ENCODE results near the gene UGT1A9.
"Not testable (repeated sequence)": the region's sequence is repeated elsewhere in the genome, so short reads cannot be mapped to it uniquely, and the experiment has no call there.

UGT1A9 gene

DNA sequence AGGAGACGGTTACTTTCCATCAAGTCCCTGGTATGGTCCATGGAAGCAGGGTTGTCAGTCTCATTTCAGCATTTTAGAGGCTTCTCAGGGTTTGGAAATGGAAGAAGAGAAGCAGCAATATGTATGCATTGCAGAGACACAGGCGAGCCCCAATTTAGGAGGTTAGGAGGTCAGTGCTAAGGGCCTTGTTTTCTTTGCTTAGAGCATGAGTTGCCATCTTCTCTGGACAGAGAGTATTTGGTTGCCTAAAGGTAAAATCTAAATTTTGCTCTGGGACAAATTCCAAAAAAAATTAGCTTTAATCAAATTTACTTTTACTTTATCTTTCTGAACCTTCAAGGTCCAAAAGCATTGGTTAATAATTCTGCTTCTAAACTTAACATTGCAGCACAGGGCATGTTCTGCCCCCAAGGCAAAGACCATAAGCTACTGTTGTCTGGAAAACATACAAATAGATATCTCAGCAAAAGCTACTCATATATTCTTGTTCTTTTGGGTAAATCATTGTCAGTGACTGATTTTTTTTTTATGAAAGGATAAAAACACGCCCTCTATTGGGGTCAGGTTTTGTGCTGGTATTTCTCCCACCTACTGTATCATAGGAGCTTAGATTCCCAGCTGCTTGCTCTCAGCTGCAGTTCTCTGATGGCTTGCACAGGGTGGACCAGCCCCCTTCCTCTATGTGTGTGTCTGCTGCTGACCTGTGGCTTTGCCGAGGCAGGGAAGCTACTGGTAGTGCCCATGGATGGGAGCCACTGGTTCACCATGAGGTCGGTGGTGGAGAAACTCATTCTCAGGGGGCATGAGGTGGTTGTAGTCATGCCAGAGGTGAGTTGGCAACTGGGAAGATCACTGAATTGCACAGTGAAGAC lies at the start of gene UGT1A9:
Gene UGT1A9, plus strand, starts transcription at position 609 of the 872 bp plus-strand sequence. Its CDS starts 37 bp downstream, at position 646.
- H3K9me3 ChIP-seq (ENCODE audit: control insufficient read depth, low read depth, low read length), result no peaks in the 10 kb centered on the region
- no peak within 1 kb of the TSS for H3K9ac ChIP-seq (ENCODE audit: low read length)
- H3K27me3 ChIP-seq (ENCODE audit: control insufficient read depth, insufficient read depth, low read length), result no peaks in the 10 kb centered on the region
- H3K36me3 ChIP-seq (ENCODE audit: control insufficient read depth, low read depth, low read length), result no peaks in the 10 kb centered on the region
- H3K4me3 ChIP-seq (ENCODE audit: low read length), result no peak within 1 kb of the TSS
- no peak within 1 kb of the TSS for H3K27ac ChIP-seq (ENCODE audit: low read length)
- H3K4me1 ChIP-seq (ENCODE audit: control insufficient read depth, low read depth, low read length), result peaks cover 4% of the 10 kb centered on the region

DNA sequence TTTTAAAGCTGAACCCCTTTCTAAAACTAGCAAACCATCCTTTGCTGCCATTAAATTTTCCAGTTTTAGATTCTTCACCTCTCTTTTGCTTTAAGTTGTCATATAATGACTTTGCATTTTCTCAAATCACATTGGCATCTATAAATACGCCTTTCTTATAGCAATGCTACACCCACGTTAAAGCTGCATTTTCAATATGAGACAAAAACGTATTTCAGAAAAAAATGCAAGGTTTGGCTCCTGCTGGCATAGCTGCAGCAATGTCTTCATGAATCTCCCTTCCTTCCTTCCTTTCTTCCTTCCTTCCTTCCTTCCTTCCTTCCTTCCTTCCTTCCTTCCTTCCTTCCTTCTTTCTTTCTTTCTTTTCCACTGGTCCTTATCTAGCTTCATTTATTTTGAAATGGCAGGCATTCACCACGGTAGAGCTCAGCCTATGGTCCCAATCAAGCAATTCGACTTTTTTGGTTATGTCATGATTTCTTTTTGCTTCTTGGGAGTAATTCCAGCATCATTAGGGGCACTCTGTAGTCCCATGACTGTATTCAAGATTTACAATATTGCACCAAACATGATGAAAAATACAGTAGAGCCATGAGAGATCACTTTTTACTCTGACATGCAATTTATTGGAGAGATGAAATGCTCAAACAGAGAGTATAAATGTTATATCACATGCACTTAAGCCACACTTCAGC lies 44.2 kb upstream of the UGT1A9 start:
- no peak overlapping the region for H3K4me3 ChIP-seq (ENCODE audit: low read length)
- no peak overlapping the region for H3K9ac ChIP-seq (ENCODE audit: low read length)
- H3K9me3 ChIP-seq (ENCODE audit: control insufficient read depth, low read depth, low read length), result no peaks in the 10 kb centered on the region
- no peaks in the 10 kb centered on the region for H3K36me3 ChIP-seq (ENCODE audit: control insufficient read depth, low read depth, low read length)
- H3K27ac ChIP-seq (ENCODE audit: low read length), result no peak overlapping the region
- H3K27me3 ChIP-seq (ENCODE audit: control insufficient read depth, insufficient read depth, low read length), result no peaks in the 10 kb centered on the region
- H3K4me1 ChIP-seq (ENCODE audit: control insufficient read depth, low read depth, low read length), result no peaks in the 10 kb centered on the region

DNA sequence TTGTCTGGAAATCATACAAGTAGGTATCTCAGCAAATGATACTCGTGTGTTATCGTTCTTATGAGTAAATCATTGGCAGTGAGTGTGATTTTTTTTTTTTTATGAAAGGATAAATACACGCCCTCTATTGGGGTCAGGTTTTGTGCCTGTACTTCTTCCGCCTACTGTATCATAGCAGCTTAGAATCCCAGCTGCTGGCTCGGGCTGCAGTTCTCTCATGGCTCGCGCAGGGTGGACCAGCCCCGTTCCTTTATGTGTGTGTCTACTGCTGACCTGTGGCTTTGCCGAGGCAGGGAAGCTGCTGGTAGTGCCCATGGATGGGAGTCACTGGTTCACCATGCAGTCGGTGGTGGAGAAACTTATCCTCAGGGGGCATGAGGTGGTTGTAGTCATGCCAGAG lies 35.4 kb upstream of the UGT1A9 start, which contains the start of gene UGT1A10:
Gene UGT1A10, plus strand, starts transcription at position 143 of the 400 bp plus-strand sequence. Its CDS starts 75 bp downstream, at position 218.
- not testable (repeated sequence) for H3K9me3 ChIP-seq (ENCODE audit: control insufficient read depth, low read depth, low read length); H3K36me3 ChIP-seq (ENCODE audit: control insufficient read depth, low read depth, low read length); H3K4me3 ChIP-seq (ENCODE audit: low read length); H3K27me3 ChIP-seq (ENCODE audit: control insufficient read depth, insufficient read depth, low read length); H3K9ac ChIP-seq (ENCODE audit: low read length); H3K27ac ChIP-seq (ENCODE audit: low read length); H3K4me1 ChIP-seq (ENCODE audit: control insufficient read depth, low read depth, low read length)

DNA sequence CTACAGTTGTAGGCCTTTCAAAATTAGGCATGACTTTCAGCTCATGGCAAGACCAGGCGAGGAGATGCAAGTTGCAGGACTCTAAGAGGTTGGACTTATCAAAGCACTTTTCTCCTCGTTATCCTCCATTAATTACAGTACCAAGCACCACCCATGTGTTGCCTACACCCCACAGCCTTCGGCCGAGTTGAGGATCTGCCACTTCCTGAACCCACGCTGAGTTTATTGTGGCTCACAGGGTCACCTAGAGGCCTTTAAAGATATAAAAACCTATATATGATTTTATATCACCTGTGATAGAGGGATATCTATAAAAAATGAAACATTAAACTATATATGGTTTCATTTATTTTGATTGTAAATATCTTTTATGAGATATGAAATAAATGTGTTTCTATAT lies 32.9 kb upstream of the UGT1A9 start:
- H3K9me3 ChIP-seq (ENCODE audit: control insufficient read depth, low read depth, low read length), result no peaks in the 10 kb centered on the region
- no peaks in the 10 kb centered on the region for H3K27me3 ChIP-seq (ENCODE audit: control insufficient read depth, insufficient read depth, low read length)
- no peak overlapping the region for H3K9ac ChIP-seq (ENCODE audit: low read length)
- no peaks in the 10 kb centered on the region for H3K36me3 ChIP-seq (ENCODE audit: control insufficient read depth, low read depth, low read length)
- no peaks in the 10 kb centered on the region for H3K4me1 ChIP-seq (ENCODE audit: control insufficient read depth, low read depth, low read length)
- no peak overlapping the region for H3K27ac ChIP-seq (ENCODE audit: low read length)
- H3K4me3 ChIP-seq (ENCODE audit: low read length), result no peak overlapping the region

DNA sequence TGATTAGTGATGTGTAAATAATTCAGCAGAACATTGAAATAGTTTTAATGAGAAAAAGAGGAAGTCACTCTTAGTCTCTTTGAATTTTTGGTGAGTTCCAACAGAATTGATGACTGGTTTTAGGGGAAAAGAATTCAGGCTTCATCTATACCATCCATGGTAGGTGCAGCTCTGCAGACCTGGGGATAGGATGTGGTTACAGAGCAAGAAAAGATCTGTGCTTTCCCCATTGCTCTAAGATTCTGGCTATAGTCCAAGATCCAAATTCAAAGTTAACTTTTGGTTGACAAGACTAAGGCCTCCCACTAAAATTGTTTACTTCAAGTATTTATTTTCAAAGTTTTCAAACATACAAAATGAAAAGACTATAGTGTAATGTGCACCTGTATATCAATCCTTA lies 31.8 kb upstream of the UGT1A9 start:
- Histone ChIP-seq H3K27me3 (ENCODE audit: control insufficient read depth, insufficient read depth, low read length) (no peaks in the 10 kb centered on the region), H3K4me3 (ENCODE audit: low read length) (no peak overlapping the region), H3K27ac (ENCODE audit: low read length) (no peak overlapping the region), H3K36me3 (ENCODE audit: control insufficient read depth, low read depth, low read length) (no peaks in the 10 kb centered on the region), H3K9ac (ENCODE audit: low read length) (no peak overlapping the region), H3K9me3 (ENCODE audit: control insufficient read depth, low read depth, low read length) (peaks cover 2% of the 10 kb centered on the region), H3K4me1 (ENCODE audit: control insufficient read depth, low read depth, low read length) (no peaks in the 10 kb centered on the region)

DNA sequence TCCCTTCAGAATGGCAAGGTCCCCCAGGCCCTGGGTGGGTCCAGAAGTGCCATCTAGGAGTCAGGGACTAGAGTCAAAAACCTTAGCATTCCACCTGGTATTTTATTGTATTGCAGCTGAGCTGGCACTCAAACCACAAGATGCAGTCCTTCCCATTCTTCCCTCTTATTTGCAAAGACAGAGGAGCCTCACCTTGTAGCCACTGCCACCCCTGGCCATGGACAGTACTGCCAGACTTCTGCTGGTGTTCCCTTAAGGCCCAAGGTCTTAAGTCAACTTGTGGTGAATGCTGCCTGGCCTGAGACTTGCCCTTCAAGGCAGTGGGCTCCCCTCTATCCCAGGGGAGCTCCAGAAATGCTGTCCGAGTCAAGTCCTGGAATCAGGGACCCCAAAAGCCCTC lies 28.6 kb upstream of the UGT1A9 start:
- Histone ChIP-seq H3K27me3 (ENCODE audit: control insufficient read depth, insufficient read depth, low read length) (no peaks in the 10 kb centered on the region), H3K9ac (ENCODE audit: low read length) (no peak overlapping the region), H3K9me3 (ENCODE audit: control insufficient read depth, low read depth, low read length) (peaks cover 15% of the 10 kb centered on the region), H3K27ac (ENCODE audit: low read length) (no peak overlapping the region), H3K36me3 (ENCODE audit: control insufficient read depth, low read depth, low read length) (no peaks in the 10 kb centered on the region), H3K4me1 (ENCODE audit: control insufficient read depth, low read depth, low read length) (no peaks in the 10 kb centered on the region), H3K4me3 (ENCODE audit: low read length) (no peak overlapping the region)

DNA sequence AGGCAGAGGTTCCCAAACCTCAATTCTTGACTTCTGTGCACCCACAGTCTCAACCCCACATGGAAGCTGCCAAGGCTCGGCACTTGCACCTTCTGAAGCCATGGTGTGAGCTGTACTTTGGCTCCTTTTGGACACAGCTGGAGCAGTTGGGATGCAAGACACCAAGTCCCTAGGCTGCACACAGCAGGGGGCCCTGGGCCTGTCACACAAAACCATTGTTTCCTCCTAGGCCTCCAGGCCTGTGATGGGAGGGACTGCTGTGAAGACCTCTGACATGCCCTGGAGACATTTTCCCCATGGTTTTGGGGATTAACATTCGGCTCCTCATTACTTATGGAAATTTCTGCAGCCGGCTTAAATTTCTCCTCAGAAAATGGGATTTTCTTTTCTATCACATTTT lies 25.7 kb upstream of the UGT1A9 start:
- not testable (repeated sequence) for H3K27ac ChIP-seq (ENCODE audit: low read length); H3K36me3 ChIP-seq (ENCODE audit: control insufficient read depth, low read depth, low read length)
- H3K9me3 ChIP-seq (ENCODE audit: control insufficient read depth, low read depth, low read length), result peaks cover 15% of the 10 kb centered on the region

DNA sequence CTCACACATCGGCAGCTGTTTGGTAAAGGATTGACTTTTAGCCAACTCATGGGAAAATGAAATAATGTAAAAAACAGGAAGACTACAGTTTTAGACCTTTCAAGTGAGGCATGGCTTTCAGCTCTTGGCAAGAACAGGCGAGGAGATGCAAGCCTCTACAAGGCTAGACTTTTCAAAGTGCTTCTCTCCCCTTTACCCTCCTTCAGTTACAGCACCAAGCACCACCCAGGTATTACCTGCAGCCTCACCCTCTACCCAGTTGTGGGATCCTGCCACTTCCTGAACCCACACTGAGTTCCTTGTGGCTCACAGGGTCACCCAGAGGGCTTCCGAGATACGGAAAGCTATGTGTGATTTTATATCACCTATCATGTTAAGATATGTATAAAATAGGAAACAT lies 20.7 kb upstream of the UGT1A9 start:
- no peak overlapping the region for H3K27ac ChIP-seq (ENCODE audit: low read length)
- H3K9ac ChIP-seq (ENCODE audit: low read length), result no peak overlapping the region
- peaks cover 5% of the 10 kb centered on the region for H3K9me3 ChIP-seq (ENCODE audit: control insufficient read depth, low read depth, low read length)
- no peaks in the 10 kb centered on the region for H3K36me3 ChIP-seq (ENCODE audit: control insufficient read depth, low read depth, low read length)
- H3K27me3 ChIP-seq (ENCODE audit: control insufficient read depth, insufficient read depth, low read length), result no peaks in the 10 kb centered on the region
- H3K4me3 ChIP-seq (ENCODE audit: low read length), result no peak overlapping the region
- H3K4me1 ChIP-seq (ENCODE audit: control insufficient read depth, low read depth, low read length), result no peaks in the 10 kb centered on the region

More for the DNA sequence above, 25.7 kb upstream of the UGT1A9 start:
- H3K4me1 ChIP-seq (ENCODE audit: control insufficient read depth, low read depth, low read length); H3K27me3 ChIP-seq (ENCODE audit: control insufficient read depth, insufficient read depth, low read length); H3K9ac ChIP-seq (ENCODE audit: low read length); H3K4me3 ChIP-seq (ENCODE audit: low read length): not testable (repeated sequence)

DNA sequence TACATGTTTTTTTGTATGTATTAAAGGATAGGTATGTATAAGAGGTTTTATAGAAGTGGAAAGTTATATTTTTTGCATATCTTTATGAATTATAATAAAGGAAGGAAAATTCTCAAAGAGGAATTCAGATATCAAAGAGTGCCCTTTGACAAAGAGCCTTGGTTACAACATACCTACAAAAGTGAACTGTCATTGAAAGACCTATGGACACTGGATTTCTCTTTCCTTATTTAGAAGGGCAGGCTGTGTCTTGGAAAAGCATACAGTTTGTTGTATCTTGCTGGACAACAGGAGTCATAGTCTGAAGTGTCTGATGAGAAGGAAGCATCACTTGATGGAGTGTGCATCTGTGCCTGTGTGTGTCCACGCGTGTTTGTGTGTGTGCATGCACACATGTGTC lies 20.3 kb upstream of the UGT1A9 start:
- Histone ChIP-seq H3K27ac (ENCODE audit: low read length) (no peak overlapping the region), H3K36me3 (ENCODE audit: control insufficient read depth, low read depth, low read length) (no peaks in the 10 kb centered on the region), H3K27me3 (ENCODE audit: control insufficient read depth, insufficient read depth, low read length) (no peaks in the 10 kb centered on the region), H3K4me1 (ENCODE audit: control insufficient read depth, low read depth, low read length) (no peaks in the 10 kb centered on the region), H3K9ac (ENCODE audit: low read length) (no peak overlapping the region), H3K9me3 (ENCODE audit: control insufficient read depth, low read depth, low read length) (peaks cover 2% of the 10 kb centered on the region), H3K4me3 (ENCODE audit: low read length) (no peak overlapping the region)

DNA sequence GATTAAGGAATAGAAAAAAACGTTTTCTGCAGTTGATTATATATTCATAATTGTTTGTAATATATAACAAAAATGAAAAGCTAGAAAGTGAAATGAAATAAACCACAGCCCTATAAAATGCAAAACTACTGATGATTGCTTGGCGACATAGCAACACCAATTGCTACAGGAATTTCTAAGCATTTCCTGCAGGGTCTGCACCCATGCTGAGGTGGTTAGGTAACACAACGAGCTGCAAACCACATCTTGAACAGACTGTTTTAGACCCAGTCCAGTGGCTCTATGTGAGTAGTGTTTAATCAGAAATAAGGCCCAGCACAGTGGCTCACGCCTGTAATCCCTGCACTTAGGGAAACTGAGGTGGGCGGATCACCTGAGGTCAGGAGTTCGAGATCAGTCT lies 17.2 kb upstream of the UGT1A9 start:
- Histone ChIP-seq H3K4me3 (ENCODE audit: low read length) (no peak overlapping the region), H3K9me3 (ENCODE audit: control insufficient read depth, low read depth, low read length) (no peaks in the 10 kb centered on the region), H3K36me3 (ENCODE audit: control insufficient read depth, low read depth, low read length) (no peaks in the 10 kb centered on the region), H3K27me3 (ENCODE audit: control insufficient read depth, insufficient read depth, low read length) (no peaks in the 10 kb centered on the region), H3K27ac (ENCODE audit: low read length) (no peak overlapping the region), H3K9ac (ENCODE audit: low read length) (no peak overlapping the region), H3K4me1 (ENCODE audit: control insufficient read depth, low read depth, low read length) (no peaks in the 10 kb centered on the region)

DNA sequence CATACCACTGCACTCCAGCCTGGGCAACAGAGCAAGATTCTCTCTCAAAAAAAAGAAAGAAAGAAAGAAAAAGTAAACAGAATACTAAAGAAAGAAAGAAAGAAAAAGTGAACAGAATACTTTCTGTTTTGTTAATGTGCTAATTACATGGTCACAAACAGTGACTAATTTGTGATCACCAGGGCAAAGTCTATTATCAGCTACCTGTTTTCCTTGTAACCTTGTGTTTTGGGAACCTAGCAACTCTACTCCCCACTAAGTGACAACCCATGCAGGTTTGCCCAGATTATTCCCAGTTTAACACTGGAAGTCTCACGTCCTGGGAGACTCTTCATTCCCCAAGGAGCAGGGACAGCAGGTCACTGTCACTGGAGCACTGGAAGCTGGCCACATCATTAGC lies 16.7 kb upstream of the UGT1A9 start:
- Histone ChIP-seq H3K9ac (ENCODE audit: low read length) (no peak overlapping the region), H3K27ac (ENCODE audit: low read length) (no peak overlapping the region), H3K4me1 (ENCODE audit: control insufficient read depth, low read depth, low read length) (no peaks in the 10 kb centered on the region), H3K9me3 (ENCODE audit: control insufficient read depth, low read depth, low read length) (no peaks in the 10 kb centered on the region), H3K4me3 (ENCODE audit: low read length) (no peak overlapping the region), H3K27me3 (ENCODE audit: control insufficient read depth, insufficient read depth, low read length) (no peaks in the 10 kb centered on the region), H3K36me3 (ENCODE audit: control insufficient read depth, low read depth, low read length) (no peaks in the 10 kb centered on the region)

DNA sequence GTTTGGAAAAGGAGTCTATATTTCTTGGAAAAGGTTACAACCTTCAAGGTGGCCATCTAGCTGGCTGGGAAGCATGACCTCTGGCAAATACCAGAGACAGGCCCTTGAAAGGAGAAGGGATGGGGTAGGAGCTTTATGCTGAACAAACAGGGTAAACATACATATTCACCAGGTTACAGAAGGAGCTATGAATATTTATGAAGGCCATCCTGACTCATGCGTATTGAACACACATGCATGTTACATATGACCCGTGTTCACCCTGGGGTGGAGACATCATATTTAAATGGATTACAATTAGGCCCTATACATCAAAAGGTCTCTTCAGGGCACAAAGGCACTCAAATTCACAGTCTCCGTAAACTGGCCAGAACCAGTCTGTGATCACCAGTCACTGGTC lies 15.8 kb upstream of the UGT1A9 start:
- H3K4me1 ChIP-seq (ENCODE audit: control insufficient read depth, low read depth, low read length); H3K9me3 ChIP-seq (ENCODE audit: control insufficient read depth, low read depth, low read length); H3K27me3 ChIP-seq (ENCODE audit: control insufficient read depth, insufficient read depth, low read length); H3K9ac ChIP-seq (ENCODE audit: low read length); H3K4me3 ChIP-seq (ENCODE audit: low read length); H3K27ac ChIP-seq (ENCODE audit: low read length); H3K36me3 ChIP-seq (ENCODE audit: control insufficient read depth, low read depth, low read length): not testable (repeated sequence)

All from iPS-18a (cell line).